Endometrium (tissue), 2 donors: ENCODE data around the gene KCNA10.
"Not testable (repeated sequence)": the region's sequence is repeated elsewhere in the genome, so short reads cannot be mapped to it uniquely, and the experiment has no call there.

Experiments used
- FAIRE-seq: peaks from 2 replicates; lab custom pipeline; 2012; peaks lifted over from hg19 to GRCh38; lab: Jason Lieb, UNC
- donor health status: control.
- donor health status: control.

Gene KCNA10

DNA sequence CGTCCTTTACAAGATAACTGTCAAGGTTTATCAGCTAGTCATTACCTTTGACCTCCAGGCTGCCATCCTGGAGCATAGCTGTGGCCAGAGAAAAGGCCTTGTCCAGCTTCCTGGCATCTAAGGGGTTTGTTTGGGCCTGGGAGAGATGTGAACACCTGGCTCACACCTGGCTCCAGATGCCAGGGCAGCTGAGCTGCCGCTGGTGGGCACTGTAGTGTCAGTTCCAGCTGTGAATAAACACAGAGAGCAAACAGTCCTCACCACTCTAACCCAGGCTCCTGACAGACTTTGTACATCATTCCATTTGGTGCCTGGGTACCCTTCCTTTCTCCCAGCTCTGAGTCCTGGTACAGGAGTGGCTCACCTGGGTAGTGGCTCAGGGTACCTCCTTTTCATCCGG, 14.3 kb upstream of the KCNA10 start:
- FAIRE-seq = no peak

DNA sequence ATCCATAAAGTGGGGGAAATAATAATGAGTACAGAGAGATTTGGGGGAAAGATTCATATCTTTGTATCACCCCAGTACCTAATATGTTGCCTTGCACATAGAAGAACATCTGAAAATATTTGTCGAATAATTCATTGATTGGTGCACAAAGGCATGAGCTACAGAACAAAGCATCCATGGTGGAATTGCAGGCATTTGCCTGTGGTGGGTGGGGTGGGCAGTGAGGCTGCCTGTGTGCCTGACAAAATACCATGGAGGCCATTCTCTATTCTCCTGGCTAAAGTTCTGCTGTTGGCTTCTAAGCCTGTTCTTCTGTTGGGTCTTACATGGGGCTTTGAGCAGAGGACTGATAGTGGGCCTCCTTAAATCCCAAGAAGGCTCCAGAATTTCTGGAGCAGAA, 10.0 kb upstream of the KCNA10 start:
- no peak for FAIRE-seq

DNA sequence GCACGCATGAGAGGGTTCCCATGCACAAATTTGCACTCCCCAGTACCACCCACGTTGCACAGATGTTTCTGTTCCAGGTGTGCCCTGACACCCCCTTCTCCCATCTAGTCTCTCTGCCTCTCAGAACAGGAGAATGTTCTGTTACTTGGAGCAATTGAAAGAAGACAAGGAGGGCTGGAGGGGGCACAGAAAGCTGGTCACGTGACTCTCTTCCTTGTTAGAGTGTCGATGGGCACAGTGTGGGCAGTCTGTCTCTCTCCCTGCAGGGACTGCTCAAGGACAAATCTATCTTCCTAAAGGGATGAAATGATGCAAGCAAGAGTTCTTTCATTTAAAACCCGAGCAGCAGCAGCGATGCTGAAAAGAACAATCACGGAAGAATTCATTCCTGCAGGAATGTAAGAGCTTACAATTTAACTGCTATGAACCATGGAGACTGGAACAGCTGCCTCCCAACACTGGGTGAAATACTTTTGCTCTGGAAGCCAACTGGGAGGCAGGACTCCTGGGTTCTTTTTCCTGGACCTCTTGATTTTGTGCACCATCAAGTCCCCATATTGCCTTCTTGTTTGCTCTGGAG, 7.3 kb upstream of the KCNA10 start:
- no peak for FAIRE-seq

DNA sequence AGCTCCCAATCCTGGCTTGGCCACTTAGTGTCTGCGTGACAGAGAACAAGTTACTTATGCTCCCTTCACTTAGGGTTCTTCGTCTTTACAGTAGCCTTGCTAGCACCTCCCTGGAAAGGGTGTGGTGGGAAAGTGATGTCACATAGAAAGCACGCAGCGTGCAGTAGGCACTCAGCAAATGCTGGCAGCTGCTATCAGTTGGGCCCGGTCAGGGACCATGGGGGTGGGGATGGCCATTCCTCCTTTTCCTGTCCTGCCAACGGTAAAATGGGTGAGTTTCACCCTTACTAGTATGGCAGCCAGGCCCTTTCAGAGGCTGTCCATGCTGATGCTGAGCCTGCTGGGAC, 6.2 kb upstream of the KCNA10 start:
- FAIRE-seq = no peak

DNA sequence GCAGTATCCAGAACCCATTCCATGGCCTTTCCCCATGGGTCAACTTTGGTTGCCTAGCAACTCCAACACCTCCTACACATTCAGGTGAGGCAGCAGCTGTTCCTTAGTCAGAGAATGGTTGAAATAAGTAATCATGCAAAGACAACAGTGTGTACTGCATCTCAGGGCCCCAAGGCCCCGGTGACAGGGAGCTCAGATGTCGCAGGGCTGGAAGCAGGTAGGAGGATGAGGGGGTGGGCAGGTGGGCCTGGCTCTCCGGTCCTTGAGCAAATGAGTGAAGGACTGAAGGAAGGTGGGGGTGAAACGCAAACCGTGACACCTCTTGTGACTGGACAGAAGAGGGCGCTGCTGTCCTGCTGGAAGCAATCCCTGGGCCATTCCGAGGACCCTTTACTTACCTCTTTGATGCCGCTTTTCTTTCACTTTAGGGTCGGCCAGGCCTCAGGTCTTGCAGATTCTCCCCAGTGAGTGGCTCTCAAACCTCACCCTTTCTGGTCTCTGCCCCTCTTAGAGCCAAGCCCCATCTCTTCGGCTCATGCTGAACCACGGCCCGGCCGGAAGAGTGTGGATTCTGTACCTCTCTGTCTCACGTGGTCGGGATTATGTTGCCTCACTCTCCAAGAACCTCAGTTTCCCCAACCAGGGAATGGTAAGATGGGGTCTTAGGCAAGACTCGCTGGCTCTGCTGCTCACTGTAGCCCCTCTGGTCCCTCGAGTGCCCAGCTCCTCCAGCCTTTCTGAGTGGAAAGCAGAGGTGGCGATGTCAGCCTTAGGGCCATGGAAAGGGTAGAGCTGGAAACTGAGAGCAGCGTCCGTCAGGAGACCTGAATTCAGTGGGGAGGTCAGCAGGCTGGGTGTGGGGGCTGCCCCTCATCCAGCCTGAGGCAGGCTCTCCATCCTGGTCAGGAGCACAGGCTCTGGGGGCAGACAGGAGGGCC, 5.6 kb upstream of the KCNA10 start:
- no peak for FAIRE-seq

DNA sequence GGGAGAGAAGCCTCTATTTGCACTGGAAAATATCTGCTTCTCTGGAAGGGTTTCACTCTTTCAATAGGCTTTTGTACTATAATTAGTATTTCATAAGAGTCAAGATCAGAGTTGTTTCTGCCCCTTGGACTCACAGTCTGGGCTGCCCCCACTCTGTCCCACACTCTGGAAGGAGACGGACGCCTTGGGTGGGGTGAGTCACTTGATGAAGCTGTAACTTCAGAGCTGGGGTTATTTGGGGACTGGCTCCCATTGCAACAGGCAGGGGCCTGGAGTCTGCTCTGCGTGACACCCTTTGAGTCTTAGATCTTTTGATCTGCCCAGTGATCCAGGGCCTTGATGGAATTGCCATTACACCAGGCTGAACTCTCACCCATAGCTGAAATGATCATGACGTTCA, 4.0 kb upstream of the KCNA10 start:
- FAIRE-seq = no peak

DNA sequence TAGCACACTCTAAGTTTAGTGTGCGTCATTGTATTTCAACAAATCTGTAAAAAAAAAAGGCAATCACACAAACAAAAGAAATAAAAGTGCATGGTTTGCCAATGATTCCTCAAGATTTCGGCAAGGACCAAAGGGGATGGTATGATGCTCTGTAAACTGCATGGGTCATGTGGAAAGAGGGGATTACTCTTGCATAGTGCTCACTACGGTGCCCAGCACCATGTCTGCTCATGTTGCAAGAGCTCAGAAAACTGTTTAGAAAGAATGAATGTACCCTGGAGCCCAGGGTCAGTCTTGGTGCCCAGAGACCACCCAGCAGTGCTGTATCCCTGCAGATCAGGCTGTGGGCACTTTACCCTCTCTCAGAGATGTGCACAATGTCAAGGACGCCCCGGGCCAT, 3.6 kb upstream of the KCNA10 start:
- FAIRE-seq = no peak

DNA sequence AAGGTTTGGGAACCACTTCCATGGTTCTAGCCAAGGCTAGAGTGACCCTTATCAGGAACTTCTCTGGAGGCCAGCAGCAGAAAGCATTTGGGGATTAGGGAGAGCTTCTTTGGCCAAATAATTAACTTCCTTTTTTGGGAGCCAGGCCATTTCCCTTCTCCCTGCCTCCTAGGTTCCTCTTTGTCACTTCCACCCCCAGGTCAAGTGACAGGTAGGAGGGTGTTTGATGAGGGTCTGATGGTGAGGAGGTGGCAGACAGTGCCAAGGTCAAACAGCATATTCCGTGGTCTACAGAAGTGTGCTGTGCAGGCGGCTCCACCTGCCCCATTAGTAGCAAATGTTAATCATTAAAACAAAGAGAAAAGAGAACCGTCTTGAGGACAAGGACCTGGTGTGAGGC, 1.9 kb upstream of the KCNA10 start:
- no peak for FAIRE-seq

DNA sequence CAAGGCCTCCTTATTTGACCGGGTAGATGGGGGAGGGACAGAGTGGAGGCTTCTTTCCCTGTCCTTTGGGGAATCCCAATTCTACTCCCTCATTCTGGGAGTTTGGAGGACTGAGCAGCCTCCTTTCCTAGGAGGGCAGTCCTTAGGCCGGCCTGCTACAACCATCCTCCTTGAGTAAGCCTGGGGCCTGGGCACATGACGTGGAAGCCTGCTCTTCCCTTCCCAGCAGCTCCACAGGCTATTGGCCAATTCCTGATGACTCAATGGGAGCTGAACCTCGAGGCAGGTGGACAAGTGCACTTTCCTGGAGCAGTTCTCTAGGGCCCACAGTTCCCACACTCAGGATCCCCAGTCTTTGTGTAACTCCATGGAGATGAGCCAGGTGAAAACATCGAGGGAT, 3.1 kb downstream of the KCNA10 start:
- no peak for FAIRE-seq

DNA sequence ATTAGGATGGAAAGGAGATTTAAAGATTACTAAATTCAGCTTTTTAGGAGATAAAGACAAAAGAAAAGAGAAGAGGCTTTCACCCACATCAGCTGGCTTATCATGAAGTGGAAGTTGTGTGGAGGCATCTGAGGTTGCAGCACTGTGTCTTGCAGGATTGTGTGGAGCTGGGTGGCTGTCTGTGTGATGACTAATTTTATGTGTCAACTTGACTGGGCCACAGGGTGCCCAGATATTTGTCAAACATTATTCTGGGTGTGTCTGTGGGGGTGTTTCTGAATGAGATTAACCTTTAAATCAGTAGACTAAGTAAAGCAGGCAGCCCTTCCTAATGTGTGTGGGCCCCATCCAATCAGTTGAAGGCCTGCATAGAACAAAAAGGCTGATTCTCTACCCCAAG, 3.9 kb downstream of the KCNA10 start:
- FAIRE-seq = no peak

DNA sequence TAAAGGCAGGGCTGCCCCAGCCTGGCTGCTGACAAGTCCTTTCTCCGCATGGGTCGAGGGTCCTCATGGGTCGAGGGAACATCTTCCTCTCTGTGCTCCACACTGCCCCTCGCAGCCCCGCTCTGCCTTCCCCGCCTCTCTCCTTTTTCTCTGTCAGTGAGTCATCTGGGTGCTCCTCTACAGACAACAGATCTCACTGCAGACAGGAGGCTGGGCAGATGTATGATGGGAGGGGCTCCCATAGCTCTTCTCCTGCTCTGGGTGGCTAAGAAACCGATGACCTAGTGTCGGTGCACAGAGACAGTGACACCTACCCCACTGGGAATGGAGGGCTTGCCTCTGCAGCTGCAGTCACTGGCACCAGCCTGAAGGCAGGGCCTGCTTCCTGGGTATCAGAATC, 5.5 kb downstream of the KCNA10 start:
- no peak for FAIRE-seq

DNA sequence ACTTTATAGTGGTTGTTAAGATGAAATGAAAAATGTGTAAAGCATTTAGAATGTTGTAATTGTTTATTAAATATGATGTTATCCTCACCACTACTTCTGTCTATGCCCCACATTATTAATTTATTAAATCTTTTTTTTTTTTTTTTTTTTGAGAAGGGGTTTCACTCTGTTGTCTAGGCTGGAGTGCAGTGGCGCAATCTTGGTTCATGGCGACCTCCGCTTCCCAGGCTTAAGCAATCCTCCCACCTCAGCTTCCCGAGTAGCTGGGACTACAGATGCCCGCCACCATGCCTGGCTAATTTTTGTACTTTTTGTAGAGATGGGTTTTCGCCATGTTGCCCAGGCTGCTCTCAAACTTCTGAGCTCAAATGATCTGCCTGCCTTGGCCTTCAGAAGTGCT, 7.5 kb downstream of the KCNA10 start:
- no peak for FAIRE-seq

DNA sequence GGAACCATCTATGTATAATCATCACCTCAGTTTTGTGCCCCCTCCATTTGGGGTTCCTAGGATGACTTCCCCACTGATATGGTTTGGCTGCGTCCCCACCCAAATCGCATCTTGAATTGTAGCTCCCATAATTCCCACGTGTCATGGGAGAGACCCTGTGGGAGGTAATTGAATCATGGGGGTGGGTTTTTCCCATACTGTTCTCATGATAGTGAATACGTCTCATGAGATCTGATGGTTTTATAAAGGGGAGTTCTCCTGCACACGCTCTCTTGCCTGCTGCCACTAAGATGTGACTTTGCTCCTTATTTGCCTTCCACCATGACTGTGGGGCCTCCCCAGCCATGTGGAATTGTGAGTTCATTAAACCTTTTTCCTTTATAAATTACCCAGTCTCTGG, 8.1 kb downstream of the KCNA10 start:
- FAIRE-seq = not testable (repeated sequence)

DNA sequence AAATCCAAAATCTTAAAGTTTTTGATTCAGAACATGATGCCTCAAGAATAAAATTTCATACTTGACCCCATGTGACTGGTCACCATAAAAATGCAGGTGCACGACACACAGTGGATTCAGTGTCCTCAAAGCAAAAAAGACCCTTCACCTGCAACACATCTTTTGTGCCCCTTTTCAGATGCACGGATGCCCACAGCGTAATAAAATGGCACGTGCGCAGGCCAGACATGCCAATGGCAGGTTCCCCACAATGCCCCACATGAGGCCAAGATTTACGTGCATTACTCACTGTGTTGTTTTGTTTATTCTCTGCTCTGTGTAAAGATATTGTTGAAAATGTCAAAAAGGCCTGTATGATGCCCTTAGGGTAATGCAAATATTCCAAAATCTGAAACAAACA, 9.3 kb downstream of the KCNA10 start:
- FAIRE-seq = no peak

DNA sequence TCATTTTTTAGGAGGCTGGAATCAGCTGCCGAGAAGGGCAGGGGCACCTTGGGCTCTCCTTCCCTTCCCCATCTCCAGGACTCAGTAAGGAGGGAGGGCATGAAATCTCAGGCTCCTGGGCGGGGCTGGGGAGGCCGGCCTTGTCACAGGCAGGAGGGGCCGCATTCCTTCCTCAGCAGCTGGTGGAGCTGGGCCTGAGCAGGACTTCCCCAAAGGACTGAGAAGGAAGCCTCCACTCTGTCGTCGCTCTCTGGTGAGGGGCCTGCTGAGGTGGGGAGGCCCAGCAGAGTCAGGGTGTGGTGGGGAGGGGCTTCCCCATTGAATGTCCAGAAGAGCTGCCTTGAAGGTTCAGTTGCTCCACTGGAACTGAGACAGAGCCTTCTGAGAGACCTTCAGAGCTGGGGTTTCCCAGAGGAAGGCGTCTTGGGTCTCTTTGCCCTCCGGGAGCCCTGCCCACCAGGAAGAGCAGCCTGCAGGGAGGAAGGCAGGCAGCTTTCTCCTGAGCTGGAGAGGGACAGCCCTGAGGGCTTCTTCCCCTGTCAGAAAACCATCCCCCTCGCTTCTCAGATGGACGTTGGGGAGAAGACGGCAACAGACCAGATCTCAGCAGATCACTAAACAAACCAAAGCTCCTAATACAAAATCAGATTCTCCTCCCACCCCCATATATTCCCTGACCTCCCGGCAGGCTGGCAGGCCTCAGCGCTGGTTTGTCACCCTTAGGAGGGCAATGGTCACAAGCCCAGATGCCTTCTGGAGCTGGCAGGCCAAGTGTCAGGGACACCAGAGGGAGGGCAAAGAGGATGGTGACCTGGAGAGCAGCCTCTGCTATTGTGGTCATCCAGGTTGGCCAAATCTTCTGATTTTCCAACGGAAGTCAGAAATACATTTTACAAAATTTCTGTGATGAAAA, 10.7 kb downstream of the KCNA10 start:
- no peak for FAIRE-seq

DNA sequence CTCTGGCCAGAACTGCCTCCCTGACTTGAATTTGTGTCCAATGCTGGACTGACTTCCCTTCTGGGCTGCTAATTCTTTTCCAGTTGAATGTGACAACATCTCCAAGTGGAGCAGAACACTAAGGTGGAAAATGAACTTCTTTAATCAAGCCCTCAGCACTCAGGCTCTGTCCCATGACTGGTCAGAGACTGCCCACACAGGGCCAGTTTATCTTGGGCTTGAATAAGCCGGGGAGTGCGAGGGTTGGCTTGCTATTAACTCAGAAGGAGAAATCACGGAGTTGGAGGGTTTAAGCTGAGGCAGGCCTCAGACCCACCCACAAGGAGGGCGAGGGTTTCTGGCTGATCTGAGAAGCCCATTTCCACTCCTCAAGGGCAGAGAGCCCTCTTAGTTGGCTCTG, 12.4 kb downstream of the KCNA10 start:
- FAIRE-seq = no peak

DNA sequence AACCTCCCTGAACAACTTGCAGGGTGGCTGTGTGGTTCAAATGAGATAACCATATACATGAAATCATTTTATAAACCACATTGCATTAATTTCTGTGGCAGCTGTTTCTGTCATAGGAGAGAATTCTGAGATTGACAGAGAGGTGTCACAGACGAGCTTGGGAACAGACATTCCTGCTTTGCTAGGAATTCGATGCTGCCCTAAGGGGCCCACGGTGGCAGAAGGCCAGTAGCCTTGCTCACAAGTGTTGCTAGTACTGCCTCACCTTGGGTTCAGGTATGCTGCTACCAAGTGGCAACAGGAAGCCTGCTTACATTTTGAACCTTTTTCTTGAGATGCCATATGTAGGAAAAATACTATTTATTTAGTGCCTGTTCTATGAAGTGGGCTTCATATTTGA, 13.4 kb downstream of the KCNA10 start:
- no peak for FAIRE-seq

DNA sequence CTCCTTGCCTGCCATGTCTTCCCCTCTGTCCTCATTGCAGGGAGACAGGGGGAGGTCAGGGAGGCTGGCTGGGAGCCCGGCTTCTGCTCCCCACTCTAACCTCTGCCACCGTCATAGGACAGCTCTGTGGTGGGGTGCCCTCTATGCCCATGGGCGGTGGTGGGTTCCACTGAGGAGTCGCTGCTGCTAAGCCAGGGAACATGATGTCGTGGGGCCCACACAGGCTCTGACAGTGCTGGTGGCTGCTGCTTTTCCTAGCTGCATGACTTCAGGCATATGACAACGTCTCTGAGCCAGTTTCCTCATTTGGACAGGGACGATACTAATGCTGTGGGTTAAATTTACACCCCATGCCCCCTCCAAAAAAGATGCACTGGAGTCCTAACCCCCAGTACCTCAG, 14.7 kb downstream of the KCNA10 start:
- FAIRE-seq = no peak

DNA sequence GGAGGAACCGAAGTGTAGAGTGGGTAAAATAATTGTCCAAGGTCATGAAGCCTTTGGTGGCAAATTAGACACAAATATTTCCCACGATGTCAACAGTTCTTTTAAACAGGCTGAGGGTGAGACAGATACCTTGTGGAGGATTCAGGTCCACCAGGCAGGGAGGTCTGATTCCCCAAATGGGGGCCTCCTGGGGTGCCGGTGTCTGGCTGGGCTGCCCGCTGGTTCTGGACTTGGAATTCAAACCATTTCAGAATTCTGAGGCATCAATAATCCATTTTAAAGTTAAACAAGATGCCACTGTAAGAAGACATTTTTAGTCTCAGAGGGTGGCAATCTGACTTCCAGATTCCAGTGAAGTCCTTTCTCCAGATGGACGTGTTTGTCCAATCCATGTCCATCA, 15.5 kb downstream of the KCNA10 start:
- no peak for FAIRE-seq

DNA sequence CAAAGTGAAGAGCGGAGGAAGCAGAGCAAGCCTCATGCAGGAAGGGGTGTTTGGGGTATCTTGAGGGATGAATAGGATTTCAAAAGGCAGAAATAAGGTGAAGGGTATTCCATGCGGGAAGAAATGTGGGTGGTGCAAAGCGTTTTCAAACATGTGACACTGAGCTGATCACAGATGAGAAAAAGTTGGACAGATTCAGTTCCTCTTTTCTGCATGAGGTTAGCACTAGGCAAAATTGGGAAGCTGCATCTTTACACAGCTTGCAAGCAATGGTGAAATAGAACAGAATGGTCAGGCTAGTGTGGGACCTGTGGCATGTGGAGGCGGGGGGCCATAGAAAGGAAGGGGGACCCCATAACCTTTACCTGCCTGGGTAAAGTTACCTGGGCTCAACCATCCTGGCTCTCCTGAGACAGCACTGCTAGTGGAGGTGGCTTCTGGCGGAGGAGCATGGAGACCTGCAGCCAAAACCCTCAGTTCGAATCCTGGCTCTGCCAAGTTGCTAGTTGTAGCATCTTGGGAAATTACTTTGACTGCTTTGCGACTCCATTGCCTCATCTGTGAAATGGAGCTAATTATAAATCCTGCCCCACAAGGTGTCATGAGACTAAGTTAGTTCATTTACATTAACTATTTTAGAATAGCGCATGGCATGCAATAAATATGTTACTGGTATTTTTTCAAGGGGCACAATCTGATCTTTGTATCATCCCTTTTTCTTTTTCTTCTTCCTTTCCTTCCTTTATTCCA, 16.4 kb downstream of the KCNA10 start:
- no peak for FAIRE-seq

DNA sequence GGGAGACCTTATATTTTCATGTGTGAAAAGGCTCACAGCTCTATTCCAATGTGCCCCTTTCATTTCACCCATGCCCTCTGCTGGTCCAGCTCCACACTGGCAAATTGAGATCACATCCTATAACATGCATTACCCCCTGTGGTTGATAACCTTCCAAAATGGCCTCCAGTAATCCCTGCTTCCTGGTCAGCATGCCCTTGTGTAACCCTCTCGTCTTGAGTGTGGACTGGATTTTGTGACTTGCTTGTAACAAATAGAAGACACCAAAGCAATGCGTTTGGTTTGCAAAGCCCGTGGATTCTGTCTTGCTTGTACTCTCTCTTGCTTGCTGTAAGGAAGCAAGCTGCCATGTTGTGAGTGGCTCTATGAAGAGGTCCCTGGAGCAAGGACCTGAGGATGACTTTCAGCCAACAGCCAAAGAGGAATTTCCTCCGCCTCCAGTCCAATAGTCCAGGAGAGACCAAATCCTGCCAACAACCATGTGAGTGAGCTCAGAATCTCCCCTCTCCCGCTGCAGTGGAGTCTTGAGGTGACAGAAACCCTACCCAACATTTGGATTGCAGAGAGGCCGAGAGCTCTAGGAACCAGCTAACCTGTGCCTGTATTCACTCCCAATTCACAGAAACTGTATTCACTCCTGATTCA, 17.4 kb downstream of the KCNA10 start:
- no peak for FAIRE-seq

DNA sequence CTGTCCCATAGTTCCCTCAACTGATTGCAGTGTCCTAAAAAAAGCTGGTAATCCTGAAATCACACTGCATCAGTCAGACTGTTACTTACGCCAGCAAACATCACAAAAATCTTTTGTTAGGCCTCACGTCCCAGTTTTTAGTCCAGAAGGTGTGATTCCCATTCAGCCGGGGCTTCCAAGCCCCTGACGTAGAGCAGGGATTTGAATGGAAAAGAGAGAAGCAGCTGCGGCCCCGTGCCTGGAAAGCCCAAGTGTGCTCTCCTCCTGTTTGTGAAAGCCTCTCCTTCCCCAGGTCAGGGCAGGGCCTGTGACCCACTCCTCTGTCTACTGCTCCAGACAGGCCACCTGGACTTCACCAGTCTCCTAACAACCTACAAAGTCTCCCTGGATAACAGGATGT, 20.7 kb downstream of the KCNA10 start:
- no peak for FAIRE-seq
